K562 (cell line): ENCODE measurements around the gene CLIC1. TPM values are rescaled to one million over a fixed set of nuclear protein-coding genes. Genes with fewer than 3 reads are reported as not detected.

Source experiments
- ATF2 ChIP-seq: sonication (generic); formaldehyde crosslinking; IDR thresholded peaks from 2 replicates; pipeline ENCODE4 v1.8.1; 2022; ENCODE audit warnings: missing genetic modification reagents
- BRF1 ChIP-seq: IDR thresholded peaks from 3 replicates; pipeline ENCODE4 v1.6.1; 2011; ENCODE audit warnings: borderline replicate concordance, mild to moderate bottlenecking; ENCODE audit not compliant: insufficient read length; ENCODE audit errors: extremely low read depth
- CEBPB ChIP-seq: fragments of 450-650 bp; IDR thresholded peaks from 2 replicates; pipeline ENCODE4 v1.6.1; 2016; ENCODE audit warnings: missing genetic modification characterization, missing compliant biosample characterization
- FIP1L1 ChIP-seq: fragments of 200-400 bp; formaldehyde crosslinking; IDR thresholded peaks from 2 replicates; pipeline ENCODE4 v1.6.1; 2018; ENCODE audit warnings: mild to moderate bottlenecking, low read depth, low read length; ENCODE audit not compliant: poor library complexity, severe bottlenecking
- HMGXB4 ChIP-seq: sonication (generic); formaldehyde crosslinking; IDR thresholded peaks from 2 replicates; pipeline ENCODE4 v1.8.1; 2023; ENCODE audit warnings: mild to moderate bottlenecking, missing genetic modification reagents
- NR2C1 ChIP-seq, 2 experiments: fragments of 450-650 bp; IDR thresholded peaks; 2 replicates each; pipeline ENCODE4 v1.6.1; 2017; ENCODE audit warnings: mild to moderate bottlenecking in 2 of 2, antibody characterized with exemption in 1 of 2, inconsistent platforms in 1 of 2, missing compliant biosample characterization in 1 of 2, missing genetic modification characterization in 1 of 2
- NR2C2 ChIP-seq, 2 experiments: fragments of 200-800 bp in 1 of 2; sonication (Bioruptor generic) in 1 of 2; sonication (generic) in 1 of 2; formaldehyde crosslinking in 1 of 2; IDR thresholded peaks; 2 replicates each; pipeline versions ENCODE4 v1.6.1 to v1.8.0; 2016 to 2022; ENCODE audit warnings: mild to moderate bottlenecking in 1 of 2, missing compliant biosample characterization in 1 of 2, missing genetic modification characterization in 1 of 2, missing genetic modification reagents in 1 of 2
- POLR3A ChIP-seq: IDR thresholded peaks from 2 replicates; pipeline ENCODE4 v1.6.1; 2011; ENCODE audit warnings: borderline replicate concordance, mild to moderate bottlenecking, moderate library complexity; ENCODE audit not compliant: insufficient read length, insufficient read depth; ENCODE audit errors: extremely low read depth
- RCOR1 ChIP-seq, 2 experiments: IDR thresholded peaks; 2 replicates each; pipeline ENCODE4 v1.6.1; 2012; ENCODE audit warnings: low read depth in 2 of 2, low read length in 2 of 2, borderline replicate concordance in 1 of 2, improper control_type of control experiment in 1 of 2
- SRSF9 ChIP-seq: fragments of 200-400 bp; formaldehyde crosslinking; IDR thresholded peaks from 2 replicates; pipeline ENCODE4 v1.6.1; 2017; ENCODE audit warnings: low read depth, low read length, borderline replicate concordance
- STAT6 ChIP-seq: sonication (generic); formaldehyde crosslinking; IDR thresholded peaks from 2 replicates; pipeline ENCODE4 v1.8.1; 2023; ENCODE audit warnings: mild to moderate bottlenecking, missing genetic modification reagents
- TFAM ChIP-seq: fragments of 250-450 bp; sonication (Bioruptor Pico); conservative IDR thresholded peaks from 2 replicates; pipeline ENCODE4 v1.5.0; 2021; ENCODE audit warnings: mild to moderate bottlenecking, moderate library complexity
- TGIF2 ChIP-seq: sonication (generic); formaldehyde crosslinking; IDR thresholded peaks from 2 replicates; pipeline ENCODE4 v1.8.1; 2022; ENCODE audit warnings: mild to moderate bottlenecking, missing genetic modification reagents, moderate library complexity
- ZNF274 ChIP-seq: IDR thresholded peaks from 2 replicates; pipeline ENCODE4 v1.6.1; 2011; ENCODE audit warnings: low read depth, mild to moderate bottlenecking, low read length, moderate library complexity, borderline replicate concordance
- ZNF780A ChIP-seq: fragments of 250-450 bp; sonication (Bioruptor Pico); IDR thresholded peaks from 2 replicates; pipeline ENCODE4 v1.5.0; 2021; ENCODE audit warnings: mild to moderate bottlenecking
- polyA plus RNA-seq, 8 experiments: library from polyadenylated mRNA; depleted of rRNA in 4 of 8; stranded (reverse) in 5 of 8; unstranded in 3 of 8; fragments of >200 nt; fragmentation: Nextera tagmentation in 2 of 8; fragmentation: Illumina TruSeq in 1 of 8; extraction: Ambion mirVana in 2 of 8; extraction: Trizol in 1 of 8; gene quantifications; 2 replicates each; pipeline versions ENCODE4 v1.2.1 to v1.2.3, GENCODE V29; 2011 to 2014; ENCODE audit warnings: inconsistent platforms in 1 of 8, missing spikeins in 1 of 8
- total RNA-seq, 7 experiments: library from RNA; depleted of rRNA in 6 of 7; stranded (reverse); fragments of >200 nt in 6 of 7; fragmentation: Illumina TruSeq in 2 of 7; extraction: Trizol in 2 of 7; gene quantifications; 2 replicates each; pipeline versions ENCODE4 v1.2.1 to v1.2.3, GENCODE V29; 2011 to 2021; ENCODE audit warnings: low replicate concordance in 1 of 7
- TF ChIP-seq, protein P1 (sequence below): IDR thresholded peaks from 2 replicates; pipeline ENCODE4 v1.6.1; 2016; ENCODE audit warnings: missing genetic modification characterization, missing compliant biosample characterization
- TF ChIP-seq, protein P2 (sequence below): fragments of 200-800 bp; sonication (Bioruptor generic); IDR thresholded peaks from 2 replicates; pipeline ENCODE4 v1.6.1; 2017; ENCODE audit warnings: missing genetic modification characterization, missing compliant biosample characterization

Gene CLIC1
- total and polyA plus RNA-seq, 9 of the 15 experiments (the other 6 are each of a cell fraction or from before 2014, with no cell fraction given) = 1,267 to 2,419 (median 1,808) TPM

- TF ChIP-seq HMGXB4 (CRISPR knock-in tag) = no peak
- TF ChIP-seq ATF2 (CRISPR knock-in tag) = no peak
- TF ChIP-seq, protein P1, sequence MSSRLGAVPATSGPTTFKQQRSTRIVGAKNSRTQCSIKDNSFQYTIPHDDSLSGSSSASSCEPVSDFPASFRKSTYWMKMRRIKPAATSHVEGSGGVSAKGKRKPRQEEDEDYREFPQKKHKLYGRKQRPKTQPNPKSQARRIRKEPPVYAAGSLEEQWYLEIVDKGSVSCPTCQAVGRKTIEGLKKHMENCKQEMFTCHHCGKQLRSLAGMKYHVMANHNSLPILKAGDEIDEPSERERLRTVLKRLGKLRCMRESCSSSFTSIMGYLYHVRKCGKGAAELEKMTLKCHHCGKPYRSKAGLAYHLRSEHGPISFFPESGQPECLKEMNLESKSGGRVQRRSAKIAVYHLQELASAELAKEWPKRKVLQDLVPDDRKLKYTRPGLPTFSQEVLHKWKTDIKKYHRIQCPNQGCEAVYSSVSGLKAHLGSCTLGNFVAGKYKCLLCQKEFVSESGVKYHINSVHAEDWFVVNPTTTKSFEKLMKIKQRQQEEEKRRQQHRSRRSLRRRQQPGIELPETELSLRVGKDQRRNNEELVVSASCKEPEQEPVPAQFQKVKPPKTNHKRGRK (tag) = no peak
- no peak for TF ChIP-seq STAT6 (CRISPR knock-in tag)
- no peak for TF ChIP-seq NR2C2 (CRISPR knock-in tag; IDR thresholded peaks at IDR 0.05)
- no peak for TF ChIP-seq NR2C2 (tag; IDR thresholded peaks at IDR 0.05)
- TF ChIP-seq ZNF780A (CRISPR knock-in tag) = no peak
- TF ChIP-seq POLR3A = no peak
- TF ChIP-seq FIP1L1 = no peak
- TF ChIP-seq TGIF2 = no peak
- TF ChIP-seq RCOR1 (IDR thresholded peaks at IDR 0.05; ENCODE audit: borderline replicate concordance in 1 of 2, low read depth in 2 of 2, low read length in 2 of 2) = no peak
- TF ChIP-seq ZNF274 = no peak
- TF ChIP-seq, protein P2, sequence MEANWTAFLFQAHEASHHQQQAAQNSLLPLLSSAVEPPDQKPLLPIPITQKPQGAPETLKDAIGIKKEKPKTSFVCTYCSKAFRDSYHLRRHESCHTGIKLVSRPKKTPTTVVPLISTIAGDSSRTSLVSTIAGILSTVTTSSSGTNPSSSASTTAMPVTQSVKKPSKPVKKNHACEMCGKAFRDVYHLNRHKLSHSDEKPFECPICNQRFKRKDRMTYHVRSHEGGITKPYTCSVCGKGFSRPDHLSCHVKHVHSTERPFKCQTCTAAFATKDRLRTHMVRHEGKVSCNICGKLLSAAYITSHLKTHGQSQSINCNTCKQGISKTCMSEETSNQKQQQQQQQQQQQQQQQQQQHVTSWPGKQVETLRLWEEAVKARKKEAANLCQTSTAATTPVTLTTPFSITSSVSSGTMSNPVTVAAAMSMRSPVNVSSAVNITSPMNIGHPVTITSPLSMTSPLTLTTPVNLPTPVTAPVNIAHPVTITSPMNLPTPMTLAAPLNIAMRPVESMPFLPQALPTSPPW (CRISPR knock-in tag) = no peak
- TF ChIP-seq BRF1 = no peak
- TF ChIP-seq TFAM (CRISPR knock-in tag) = no peak
- no peak for TF ChIP-seq NR2C1 (IDR thresholded peaks at IDR 0.05)
- no peak for TF ChIP-seq NR2C1 (tag; IDR thresholded peaks at IDR 0.05)
- no peak for TF ChIP-seq CEBPB (tag)
- no peak for TF ChIP-seq SRSF9
Measured at GRCh38 chr6:31763619-31763940, 27.2 kb upstream of the CLIC1 start (continued).
